ENCODE results near the gene ITIH5.

The ITIH5 gene

DNA sequence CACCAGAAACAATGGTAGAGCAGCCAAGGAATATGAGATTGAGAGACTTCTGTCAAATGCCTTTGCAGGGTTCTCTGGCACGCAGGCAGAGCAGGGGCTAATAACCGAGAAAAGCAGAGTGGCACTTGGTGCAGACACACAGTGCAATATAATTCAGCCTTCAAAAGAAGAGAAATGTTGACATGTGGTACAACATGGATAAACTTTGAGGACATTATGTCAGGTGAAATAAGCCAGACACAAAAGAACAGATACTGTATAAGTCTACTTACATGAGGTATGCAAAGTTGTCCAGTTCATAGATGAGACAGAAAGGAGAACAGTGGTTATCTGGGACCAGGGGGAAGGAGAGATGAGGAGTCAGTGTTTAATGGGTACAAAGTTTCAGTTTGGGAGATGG lies 41.8 kb downstream of the ITIH5 start:
- DNase-seq (ENCODE audit: low read depth): no peak
- H3K4me3 ChIP-seq (ENCODE audit: low read length): no peak overlapping the region
- TF ChIP-seq, protein P1, sequence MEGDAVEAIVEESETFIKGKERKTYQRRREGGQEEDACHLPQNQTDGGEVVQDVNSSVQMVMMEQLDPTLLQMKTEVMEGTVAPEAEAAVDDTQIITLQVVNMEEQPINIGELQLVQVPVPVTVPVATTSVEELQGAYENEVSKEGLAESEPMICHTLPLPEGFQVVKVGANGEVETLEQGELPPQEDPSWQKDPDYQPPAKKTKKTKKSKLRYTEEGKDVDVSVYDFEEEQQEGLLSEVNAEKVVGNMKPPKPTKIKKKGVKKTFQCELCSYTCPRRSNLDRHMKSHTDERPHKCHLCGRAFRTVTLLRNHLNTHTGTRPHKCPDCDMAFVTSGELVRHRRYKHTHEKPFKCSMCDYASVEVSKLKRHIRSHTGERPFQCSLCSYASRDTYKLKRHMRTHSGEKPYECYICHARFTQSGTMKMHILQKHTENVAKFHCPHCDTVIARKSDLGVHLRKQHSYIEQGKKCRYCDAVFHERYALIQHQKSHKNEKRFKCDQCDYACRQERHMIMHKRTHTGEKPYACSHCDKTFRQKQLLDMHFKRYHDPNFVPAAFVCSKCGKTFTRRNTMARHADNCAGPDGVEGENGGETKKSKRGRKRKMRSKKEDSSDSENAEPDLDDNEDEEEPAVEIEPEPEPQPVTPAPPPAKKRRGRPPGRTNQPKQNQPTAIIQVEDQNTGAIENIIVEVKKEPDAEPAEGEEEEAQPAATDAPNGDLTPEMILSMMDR (conservative IDR thresholded peaks at IDR 0.05; ENCODE audit: low read depth, low read length): no peak

- TF ChIP-seq, protein P1 (conservative IDR thresholded peaks at IDR 0.05; ENCODE audit: low read depth, low read length): no peak
- no peak overlapping the region for H3K4me3 ChIP-seq (ENCODE audit: low read length)
- no peak for DNase-seq (ENCODE audit: low read depth)
These were observed 43.8 kb downstream of the ITIH5 start for GRCh38 chr10:7622969-7623368.

DNA sequence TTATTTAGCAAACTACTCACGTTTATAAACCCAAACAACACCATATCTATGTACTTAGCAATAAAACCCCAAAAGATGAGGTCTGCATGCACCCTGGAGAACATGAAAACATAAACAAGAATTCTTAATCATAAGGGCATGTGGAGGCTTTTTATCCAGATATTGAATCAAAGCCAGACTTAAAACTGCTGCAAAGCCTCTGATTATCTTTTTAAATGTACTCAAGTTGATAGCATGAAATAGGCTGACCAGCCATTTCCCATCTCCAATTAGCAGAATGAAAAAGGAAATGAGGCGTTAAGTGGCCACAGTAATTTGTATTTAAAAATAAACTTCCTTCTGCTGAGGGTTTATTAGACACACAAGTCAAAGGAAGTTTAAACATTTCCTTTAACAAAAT lies 48.3 kb downstream of the ITIH5 start:
- no peak for DNase-seq (ENCODE audit: low read depth)
- TF ChIP-seq, protein P1 (conservative IDR thresholded peaks at IDR 0.05; ENCODE audit: low read depth, low read length): no peak
- H3K4me3 ChIP-seq (ENCODE audit: low read length): no peak overlapping the region

DNA sequence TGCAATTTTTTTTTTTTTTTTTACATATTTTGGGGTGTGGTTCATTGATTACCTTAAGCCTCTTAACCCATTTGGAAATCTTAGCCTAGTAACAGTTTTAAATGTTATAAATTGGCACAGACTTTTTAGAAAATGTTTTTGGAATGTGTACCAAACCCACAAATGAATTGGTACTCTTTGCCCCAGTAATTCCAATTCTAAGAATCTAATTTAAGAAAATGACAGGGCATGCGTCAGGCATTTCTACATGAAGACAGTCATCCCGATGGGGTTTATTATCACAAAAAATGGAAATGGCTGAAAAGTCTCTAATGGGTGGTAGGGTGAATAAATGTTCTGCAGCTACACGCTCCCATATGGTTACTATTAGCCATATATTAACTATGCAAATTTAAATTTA lies 54.9 kb downstream of the ITIH5 start:
- TF ChIP-seq, protein P1 (conservative IDR thresholded peaks at IDR 0.05; ENCODE audit: low read depth, low read length): no peak
- no peak overlapping the region for H3K4me3 ChIP-seq (ENCODE audit: low read length)
- DNase-seq (ENCODE audit: low read depth): no peak

DNA sequence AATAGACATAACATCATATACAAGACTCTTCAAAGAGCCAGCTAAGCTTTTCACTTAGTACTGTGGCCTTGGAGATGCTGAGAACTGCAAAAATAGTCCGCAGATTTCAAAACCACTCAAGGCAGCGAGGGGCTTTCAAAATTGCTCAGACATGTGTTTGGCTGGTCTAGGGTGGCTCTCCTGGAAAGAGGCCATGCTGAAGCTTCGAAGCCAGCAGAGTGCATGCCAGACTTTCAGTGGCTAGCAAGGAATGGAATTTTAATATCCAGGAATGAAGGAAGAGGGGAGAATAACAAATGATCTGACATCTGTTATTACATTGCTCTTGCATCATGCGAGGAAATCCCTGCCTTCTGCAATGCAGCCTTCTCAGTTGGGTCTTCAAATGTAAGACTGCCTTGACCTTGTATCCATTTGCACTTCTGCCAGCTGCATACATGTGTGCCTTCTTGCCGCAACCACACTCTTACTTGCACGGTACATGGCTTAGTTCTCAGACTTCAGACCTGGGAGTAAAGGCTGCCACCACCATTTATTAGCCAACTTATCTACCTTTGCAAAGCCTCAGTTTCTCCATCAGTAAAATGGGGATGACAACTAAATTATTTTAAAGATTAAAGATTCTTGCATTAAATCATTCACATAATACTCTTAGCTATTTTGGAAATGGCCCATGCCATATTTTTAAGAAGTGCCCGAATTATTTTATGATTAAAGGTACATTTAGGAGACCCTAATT lies 55.9 kb downstream of the ITIH5 start:
- TF ChIP-seq, protein P1 (conservative IDR thresholded peaks at IDR 0.05; ENCODE audit: low read depth, low read length): no peak
- DNase-seq (ENCODE audit: low read depth): no peak
- H3K4me3 ChIP-seq (ENCODE audit: low read length): no peak overlapping the region

GRCh38 chr10:7610026-7610425 lies 56.7 kb downstream of the ITIH5 start:
- DNase-seq (ENCODE audit: low read depth): no peak
- H3K4me3 ChIP-seq (ENCODE audit: low read length): no peak overlapping the region
- TF ChIP-seq, protein P1 (conservative IDR thresholded peaks at IDR 0.05; ENCODE audit: low read depth, low read length): no peak

GRCh38 chr10:7609556-7609955 lies 57.2 kb downstream of the ITIH5 start:
- TF ChIP-seq, protein P1 (conservative IDR thresholded peaks at IDR 0.05; ENCODE audit: low read depth, low read length): no peak
- DNase-seq (ENCODE audit: low read depth): no peak
- H3K4me3 ChIP-seq (ENCODE audit: low read length): no peak overlapping the region
